HG03280 (cell line): Measurements from ENCODE around the gene IQSEC1.

ENCODE experiments used
- ATAC-seq: cut with Tn5 transposase; IDR thresholded peaks from one replicate; pipeline ENCODE4 v1.9.1; 2021; ENCODE audit warnings: mild to moderate bottlenecking, moderate library complexity; ENCODE audit not compliant: unreplicated experiment

Gene IQSEC1

GRCh38 chr3:13018561-13019242 is 54.5 kb downstream of the IQSEC1 start:
- ATAC-seq = no peak

- ATAC-seq = no peak
Observed at GRCh38 chr3:13018043-13018451, 55.2 kb downstream of the IQSEC1 start.

GRCh38 chr3:13017361-13018042 is 55.7 kb downstream of the IQSEC1 start:
- ATAC-seq = no peak

- ATAC-seq = no peak
Observed at GRCh38 chr3:13016721-13017255, 56.4 kb downstream of the IQSEC1 start.

GRCh38 chr3:13016083-13016720 is 57.0 kb downstream of the IQSEC1 start:
- peak; percentile 32 for ATAC-seq

- no peak for ATAC-seq
Observed at GRCh38 chr3:13015286-13016082, 57.7 kb downstream of the IQSEC1 start.

- no peak for ATAC-seq
Observed at GRCh38 chr3:13014755-13015285, 58.4 kb downstream of the IQSEC1 start.

- no peak for ATAC-seq
Observed at GRCh38 chr3:13013994-13014754, 59.1 kb downstream of the IQSEC1 start.

GRCh38 chr3:13013566-13013965 is 59.7 kb downstream of the IQSEC1 start:
- no peak for ATAC-seq

- no peak for ATAC-seq
Observed at GRCh38 chr3:13013151-13013561, 60.1 kb downstream of the IQSEC1 start.

GRCh38 chr3:13012221-13012691 is 61.0 kb downstream of the IQSEC1 start:
- ATAC-seq = peak; percentile 32

- ATAC-seq = peak; percentile 63
Observed at GRCh38 chr3:13011573-13012220, 61.5 kb downstream of the IQSEC1 start.

GRCh38 chr3:13010780-13011572 is 62.3 kb downstream of the IQSEC1 start:
- ATAC-seq = no peak

GRCh38 chr3:13009946-13010315 is 63.3 kb downstream of the IQSEC1 start:
- ATAC-seq = no peak

GRCh38 chr3:13009132-13009945 is 63.9 kb downstream of the IQSEC1 start:
- ATAC-seq = no peak

GRCh38 chr3:13008155-13008995 is 64.9 kb downstream of the IQSEC1 start:
- ATAC-seq = no peak
